ENCODE measurements around the gene EPHB1. TPM values are rescaled to one million over a fixed set of nuclear protein-coding genes. Genes with fewer than 3 reads are reported as not detected.

Gene EPHB1
- total and polyA plus RNA-seq, 8 donors, result 0.02 to 1.4 (median 0.43) TPM

DNA sequence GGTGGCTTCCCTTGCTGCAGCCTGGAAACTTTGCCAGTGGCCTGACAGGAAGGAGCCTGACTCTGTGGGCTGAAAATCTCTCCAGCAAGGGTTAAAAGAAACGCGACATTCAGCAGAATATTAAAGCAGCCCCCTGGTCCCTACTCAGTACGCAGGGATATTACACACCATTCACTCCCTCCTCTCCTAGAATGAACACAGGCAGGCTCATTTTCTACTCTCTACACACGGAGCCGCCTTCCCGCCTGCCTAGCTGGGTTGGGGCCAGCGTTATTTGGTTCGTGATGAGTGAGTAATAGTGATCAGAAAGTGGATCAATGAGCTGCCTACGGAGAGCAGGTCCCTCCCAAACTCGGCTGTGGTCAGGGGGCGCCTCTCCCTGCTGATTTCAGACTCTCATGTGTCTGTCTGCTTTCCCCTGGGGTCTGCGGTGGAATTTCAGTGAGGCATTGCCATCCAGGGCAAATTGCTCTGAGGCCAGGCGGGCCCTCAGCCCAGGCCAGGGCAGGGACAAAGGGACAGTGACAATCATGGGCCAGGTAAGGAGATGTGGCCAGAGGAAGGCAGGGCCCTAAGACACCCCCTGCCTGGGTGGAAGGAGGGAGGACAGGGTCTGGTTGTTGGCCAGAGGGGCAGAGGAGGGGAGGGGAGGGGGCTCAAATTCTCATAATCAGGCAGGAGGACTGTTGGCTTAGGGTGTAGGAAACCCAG is 2.8 kb downstream of the EPHB1 start:
- intact Hi-C loops (cut with DNase I), result loop anchor here in 2 of 3 donors (10.0 kb wide), 2 partner anchors 1087 to 1097 kb away; no protein-coding TSS in a partner anchor
- TF ChIP-seq, protein P1, sequence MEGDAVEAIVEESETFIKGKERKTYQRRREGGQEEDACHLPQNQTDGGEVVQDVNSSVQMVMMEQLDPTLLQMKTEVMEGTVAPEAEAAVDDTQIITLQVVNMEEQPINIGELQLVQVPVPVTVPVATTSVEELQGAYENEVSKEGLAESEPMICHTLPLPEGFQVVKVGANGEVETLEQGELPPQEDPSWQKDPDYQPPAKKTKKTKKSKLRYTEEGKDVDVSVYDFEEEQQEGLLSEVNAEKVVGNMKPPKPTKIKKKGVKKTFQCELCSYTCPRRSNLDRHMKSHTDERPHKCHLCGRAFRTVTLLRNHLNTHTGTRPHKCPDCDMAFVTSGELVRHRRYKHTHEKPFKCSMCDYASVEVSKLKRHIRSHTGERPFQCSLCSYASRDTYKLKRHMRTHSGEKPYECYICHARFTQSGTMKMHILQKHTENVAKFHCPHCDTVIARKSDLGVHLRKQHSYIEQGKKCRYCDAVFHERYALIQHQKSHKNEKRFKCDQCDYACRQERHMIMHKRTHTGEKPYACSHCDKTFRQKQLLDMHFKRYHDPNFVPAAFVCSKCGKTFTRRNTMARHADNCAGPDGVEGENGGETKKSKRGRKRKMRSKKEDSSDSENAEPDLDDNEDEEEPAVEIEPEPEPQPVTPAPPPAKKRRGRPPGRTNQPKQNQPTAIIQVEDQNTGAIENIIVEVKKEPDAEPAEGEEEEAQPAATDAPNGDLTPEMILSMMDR (IDR thresholded peaks at IDR 0.05), result no peak
- no peaks in the 10 kb centered on the region for H3K36me3 ChIP-seq
- peaks cover 0 to 11% (median 2%) of the 10 kb centered on the region in 4 donors for H3K27me3 ChIP-seq
- ATAC-seq (no peak), FAIRE-seq (no peak), DNase-seq (no peak)
- H3K4me3 ChIP-seq, result no peak overlapping the region
- 41 to 47% methylated on average over 13 of the region's 13 CpGs for WGBS, 2 donors
- no peak overlapping the region for H3K27ac ChIP-seq
- no peaks in the 10 kb centered on the region for H3K9me3 ChIP-seq
- H3K4me1 ChIP-seq, result peaks cover 0 to 8% (median 4%) of the 10 kb centered on the region in 3 donors

DNA sequence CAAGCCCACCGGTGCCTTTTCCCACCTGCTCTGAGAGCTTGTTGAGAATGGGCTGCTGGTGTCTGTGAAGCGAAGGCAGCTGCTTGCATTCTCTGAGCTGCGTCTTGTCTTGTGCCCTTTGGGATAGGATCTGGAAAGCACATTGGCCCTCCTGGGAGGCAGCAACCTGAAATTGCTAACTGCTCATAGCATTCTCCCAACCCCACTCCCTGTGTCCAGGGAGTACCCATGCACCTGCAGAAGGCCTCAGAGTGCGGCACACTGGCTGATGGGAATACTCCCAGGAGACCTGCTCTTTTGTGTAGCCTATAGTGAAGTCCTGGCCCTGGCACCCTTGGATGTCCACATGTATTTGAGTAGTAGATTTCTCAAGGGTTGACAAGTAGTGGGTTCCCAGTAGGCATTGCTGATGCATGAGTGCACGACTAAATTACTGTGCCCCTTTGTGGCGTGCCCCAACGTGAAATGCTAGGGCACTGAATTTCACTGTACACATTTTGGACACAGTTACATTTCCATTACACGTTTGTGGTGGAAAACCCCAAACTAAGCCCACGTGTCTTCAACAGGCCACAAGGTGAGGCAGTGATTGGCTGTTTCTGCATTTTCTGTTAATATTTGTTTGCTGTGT is 3.7 kb downstream of the EPHB1 start:
- Histone ChIP-seq H3K36me3 (no peaks in the 10 kb centered on the region), H3K9me3 (no peaks in the 10 kb centered on the region), H3K27me3 (peaks cover 0 to 11% (median 2%) of the 10 kb centered on the region in 4 donors), H3K4me1 (peaks cover 0 to 8% (median 4%) of the 10 kb centered on the region in 3 donors), H3K4me3 (no peak overlapping the region), H3K27ac (no peak overlapping the region)
- DNase-seq (no peak), ATAC-seq (no peak), FAIRE-seq (no peak)
- TF ChIP-seq, protein P1 (IDR thresholded peaks at IDR 0.05), result no peak
- 58 to 63% methylated on average over 9 of the region's 9 CpGs for WGBS, 2 donors
- intact Hi-C loops (cut with DNase I), result loop anchor here in 2 of 3 donors (10.0 kb wide), 2 partner anchors 1086 to 1096 kb away; no protein-coding TSS in a partner anchor

DNA sequence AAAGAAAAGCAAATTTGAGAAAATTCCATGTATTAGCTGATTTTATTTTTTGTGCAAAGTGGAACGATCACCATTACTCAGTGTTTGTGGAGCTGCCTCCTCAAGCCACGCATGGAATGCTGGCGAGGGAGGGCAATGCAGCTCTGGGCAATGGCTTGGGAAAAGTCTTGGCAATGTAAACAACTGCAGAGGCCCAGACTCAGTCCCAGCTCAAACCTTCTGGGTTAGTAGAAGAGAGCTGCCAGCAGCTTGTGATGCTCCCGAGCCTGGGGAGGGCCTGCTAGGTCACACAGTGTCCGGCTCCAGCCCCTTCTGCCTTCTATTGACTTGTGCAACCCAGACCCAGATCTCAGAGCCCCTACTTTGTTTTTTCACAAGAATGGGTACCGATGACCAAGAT is 4.3 kb downstream of the EPHB1 start:
- no peaks in the 10 kb centered on the region for H3K36me3 ChIP-seq
- intact Hi-C loops (cut with DNase I), result loop anchor here in 2 of 3 donors (10.0 kb wide), 2 partner anchors 1085 to 1095 kb away; no protein-coding TSS in a partner anchor
- ATAC-seq, result no peak
- no peaks in the 10 kb centered on the region for H3K9me3 ChIP-seq
- H3K27me3 ChIP-seq, result peaks cover 0 to 11% (median 2%) of the 10 kb centered on the region in 4 donors
- no peak for FAIRE-seq
- no peak for DNase-seq
- H3K27ac ChIP-seq, result no peak overlapping the region
- no peak overlapping the region for H3K4me3 ChIP-seq
- H3K4me1 ChIP-seq, result peaks cover 0 to 8% (median 4%) of the 10 kb centered on the region in 3 donors
- TF ChIP-seq, protein P1 (IDR thresholded peaks at IDR 0.05), result no peak
- 41 to 52% methylated on average over 6 of the region's 6 CpGs for WGBS, 2 donors

DNA sequence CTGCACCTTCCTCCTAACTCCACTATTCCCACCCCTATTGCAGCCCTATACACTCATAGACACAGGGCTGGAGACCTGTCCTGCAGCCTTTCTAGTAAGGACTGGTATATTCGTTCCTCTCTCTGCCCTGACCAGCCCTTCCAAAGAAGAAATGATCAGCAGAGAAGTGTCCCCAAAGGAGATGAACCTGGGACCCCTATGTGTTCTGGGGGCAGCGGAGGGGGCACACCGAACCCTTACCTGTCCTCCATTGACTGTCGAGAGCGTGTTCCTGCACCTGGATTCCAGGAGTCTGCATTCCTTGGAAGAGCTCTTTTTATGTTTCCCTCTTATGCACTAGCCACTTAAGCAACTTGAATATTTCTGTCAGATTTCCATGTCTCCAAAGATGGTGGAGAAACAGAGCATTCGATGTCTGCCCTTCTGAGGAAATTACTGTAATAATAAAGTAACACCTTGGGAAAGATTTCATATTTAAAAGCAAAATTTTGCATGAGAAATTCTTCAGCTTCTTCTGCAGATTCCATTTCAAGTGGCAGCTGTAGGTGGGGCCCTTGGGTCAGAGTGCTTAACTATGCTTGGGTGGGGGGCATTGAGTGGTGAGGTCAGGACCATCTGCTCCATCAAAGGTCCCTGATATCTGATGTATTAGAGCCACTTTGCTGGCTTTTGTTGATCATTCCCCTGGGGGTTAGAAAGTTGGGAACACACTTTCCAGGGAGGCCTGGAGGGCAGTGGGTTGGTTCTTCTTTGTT is 6.3 kb downstream of the EPHB1 start:
- H3K27me3 ChIP-seq, result peaks cover 0 to 11% (median 0%) of the 10 kb centered on the region in 4 donors
- H3K4me1 ChIP-seq, result no peaks in the 10 kb centered on the region
- no peak overlapping the region for H3K27ac ChIP-seq
- no peaks in the 10 kb centered on the region for H3K36me3 ChIP-seq
- no peak for DNase-seq
- TF ChIP-seq, protein P1 (IDR thresholded peaks at IDR 0.05), result no peak
- ATAC-seq, result no peak
- WGBS, 2 donors, result 74 to 84% methylated on average over 6 of the region's 6 CpGs
- H3K4me3 ChIP-seq, result no peak overlapping the region
- intact Hi-C loops (cut with DNase I), result loop anchor here in 1 of 3 donors (5.0 kb wide), 1 partner anchor 541 kb away; no protein-coding TSS in a partner anchor
- no peak for FAIRE-seq
- no peaks in the 10 kb centered on the region for H3K9me3 ChIP-seq
